CD4-positive, alpha-beta T cell treated with Interleukin-4 for 4 hours (primary cell): Measurements from ENCODE around the gene TSPAN15.

Source experiments
- DNase-seq: peaks from one replicate; pipeline ENCODE4 v3.0.0-alpha.2; 2020

TSPAN15 gene

DNA sequence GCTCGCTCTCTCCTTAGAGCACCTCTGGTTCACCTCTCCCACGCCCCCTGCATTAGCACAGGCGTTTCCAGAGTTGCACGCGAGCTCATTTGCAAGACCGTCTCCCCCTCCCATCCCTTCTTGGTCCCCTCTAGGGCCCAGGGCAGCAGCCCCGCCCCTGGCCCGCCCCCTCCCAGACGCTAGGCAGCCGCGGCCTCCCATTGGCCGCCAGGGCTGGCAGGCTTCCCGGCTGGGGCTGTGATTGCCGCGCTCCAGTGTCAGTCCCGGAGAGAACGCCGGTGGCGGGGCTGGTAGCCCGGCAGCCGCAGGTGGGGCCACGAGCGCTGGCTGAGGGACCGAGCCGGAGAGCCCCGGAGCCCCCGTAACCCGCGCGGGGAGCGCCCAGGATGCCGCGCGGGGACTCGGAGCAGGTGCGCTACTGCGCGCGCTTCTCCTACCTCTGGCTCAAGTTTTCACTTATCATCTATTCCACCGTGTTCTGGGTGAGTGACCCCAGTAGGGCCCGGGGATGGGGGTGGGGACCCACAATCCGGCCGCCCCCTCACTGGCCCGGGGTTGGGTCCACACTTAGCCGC is at the start of gene TSPAN15:
Gene TSPAN15, plus strand, starts transcription at position 257 of the 575 bp plus-strand sequence. Its CDS starts 130 bp downstream, at position 387.
- peak; percentile 82 for DNase-seq

DNA sequence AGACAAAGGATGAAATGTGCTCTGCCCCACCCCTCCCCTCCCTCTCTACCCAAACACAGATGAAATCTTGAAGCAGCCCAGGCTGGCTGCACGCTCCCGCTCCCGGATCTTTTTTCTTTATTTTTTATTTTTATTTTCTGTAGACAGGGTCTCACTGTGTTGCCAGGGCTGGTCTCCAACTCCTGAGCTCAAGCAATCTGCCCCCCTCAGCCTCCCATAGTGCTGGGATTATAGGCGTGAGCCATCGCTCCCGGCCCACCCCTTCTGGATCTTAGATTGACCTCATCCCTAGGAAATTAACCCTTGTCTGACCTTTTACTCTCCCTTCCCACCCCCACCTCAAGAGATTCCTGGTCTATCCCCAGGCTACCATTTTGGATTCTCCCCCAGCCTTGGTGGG is 48.9 kb upstream of the TSPAN15 start:
- no peak for DNase-seq

DNA sequence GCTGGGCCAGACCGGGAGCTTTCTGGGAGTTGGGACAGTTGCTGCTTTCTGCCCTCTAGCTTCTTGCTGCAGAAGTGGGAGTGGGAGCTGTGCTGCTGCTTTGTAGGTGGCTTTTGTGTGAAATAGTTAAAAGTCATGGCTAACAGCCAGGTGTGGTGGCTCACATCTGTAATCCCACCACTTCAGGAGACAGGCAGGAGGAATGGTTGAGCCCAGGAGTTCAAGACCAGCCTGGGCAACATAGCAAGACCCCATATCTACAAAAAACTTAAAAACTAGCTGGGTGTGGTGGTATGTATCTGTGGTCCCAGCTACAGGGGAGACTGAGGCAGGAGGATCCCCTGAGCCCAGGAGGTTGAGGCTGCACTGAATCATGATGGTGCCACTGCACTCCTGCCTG is 48.2 kb upstream of the TSPAN15 start:
- DNase-seq: no peak

DNA sequence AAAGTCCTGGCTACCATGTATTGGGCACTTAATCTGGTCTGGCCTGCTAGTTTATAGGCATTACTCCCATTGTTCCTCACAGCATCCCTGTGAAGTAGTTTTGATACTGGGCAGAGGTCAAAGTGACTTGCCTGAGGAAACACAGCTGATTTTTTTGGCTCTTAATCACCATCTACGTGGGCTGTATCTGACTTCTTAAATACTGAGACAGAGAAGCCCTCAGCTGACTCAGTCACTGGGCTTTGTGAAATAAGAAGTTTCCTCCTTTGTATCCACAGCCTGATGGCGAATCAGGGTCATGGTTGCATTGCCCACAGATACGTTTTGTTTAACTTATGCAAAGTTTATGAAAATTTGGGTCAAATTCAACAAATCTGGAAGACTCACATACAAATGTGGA is 47.7 kb upstream of the TSPAN15 start:
- no peak for DNase-seq

DNA sequence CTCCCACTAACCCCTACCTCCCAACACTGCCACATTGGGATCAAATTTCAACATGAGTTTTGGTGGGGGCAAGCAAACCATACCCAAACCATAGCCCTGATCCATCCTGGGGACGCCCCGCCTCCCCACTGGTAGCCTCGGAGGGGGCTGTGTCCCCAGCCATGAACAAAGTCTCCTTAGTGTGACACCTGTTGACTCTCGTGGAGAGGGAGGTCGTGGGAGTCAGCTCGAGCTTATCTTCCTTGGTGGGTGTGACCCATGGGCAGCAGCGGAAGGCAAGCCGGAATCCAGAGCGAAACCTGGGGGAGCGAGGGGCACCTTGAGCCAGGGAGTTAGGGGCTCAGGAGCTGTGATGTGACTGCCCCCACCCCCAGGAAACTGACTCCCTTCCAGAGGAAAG is 46.5 kb upstream of the TSPAN15 start:
- DNase-seq: no peak

DNA sequence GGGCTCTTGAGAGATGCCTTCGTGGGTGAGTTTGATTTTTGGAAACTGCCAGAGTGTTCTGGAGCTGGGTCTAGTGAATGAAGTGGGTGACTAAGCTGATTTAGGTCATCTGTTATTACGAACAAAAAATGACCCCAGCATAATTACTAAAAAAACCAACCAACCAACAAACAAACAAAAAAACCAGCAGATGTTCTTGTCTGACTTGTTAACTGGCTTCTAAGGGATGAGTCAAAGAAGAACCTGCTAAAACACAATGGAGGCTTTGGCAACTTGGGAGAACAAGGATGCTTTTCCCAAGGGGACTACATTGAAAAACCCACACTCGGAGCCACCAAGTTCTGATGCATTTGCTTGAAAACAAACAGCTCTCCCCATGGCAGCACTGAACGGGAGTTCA is 46.0 kb upstream of the TSPAN15 start:
- DNase-seq: no peak

DNA sequence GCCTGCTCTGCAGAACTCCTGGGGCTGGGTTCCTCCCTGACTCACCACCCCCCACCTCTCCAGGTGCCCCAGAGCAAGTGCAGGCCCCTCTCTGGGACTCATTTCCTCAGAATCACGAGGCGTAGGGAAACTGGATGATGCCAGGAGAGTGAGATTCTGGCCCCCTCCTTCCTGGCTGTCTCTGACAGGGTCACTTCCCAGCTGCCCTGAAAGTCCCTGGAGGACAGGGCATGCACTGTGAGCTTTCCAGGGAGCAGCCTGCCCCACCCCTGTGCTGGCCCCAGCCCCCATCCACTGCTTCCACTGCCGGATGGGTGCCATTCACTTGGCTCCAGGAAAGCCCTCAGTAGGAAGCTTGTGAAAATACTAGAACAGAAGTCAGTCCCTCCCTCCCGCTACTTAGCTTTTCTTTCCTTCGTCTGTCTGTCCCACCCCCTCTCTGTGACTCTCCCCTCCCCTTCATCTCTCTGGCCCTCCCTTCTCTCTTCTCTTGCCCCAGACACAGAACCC is 44.9 kb upstream of the TSPAN15 start:
- no peak for DNase-seq

DNA sequence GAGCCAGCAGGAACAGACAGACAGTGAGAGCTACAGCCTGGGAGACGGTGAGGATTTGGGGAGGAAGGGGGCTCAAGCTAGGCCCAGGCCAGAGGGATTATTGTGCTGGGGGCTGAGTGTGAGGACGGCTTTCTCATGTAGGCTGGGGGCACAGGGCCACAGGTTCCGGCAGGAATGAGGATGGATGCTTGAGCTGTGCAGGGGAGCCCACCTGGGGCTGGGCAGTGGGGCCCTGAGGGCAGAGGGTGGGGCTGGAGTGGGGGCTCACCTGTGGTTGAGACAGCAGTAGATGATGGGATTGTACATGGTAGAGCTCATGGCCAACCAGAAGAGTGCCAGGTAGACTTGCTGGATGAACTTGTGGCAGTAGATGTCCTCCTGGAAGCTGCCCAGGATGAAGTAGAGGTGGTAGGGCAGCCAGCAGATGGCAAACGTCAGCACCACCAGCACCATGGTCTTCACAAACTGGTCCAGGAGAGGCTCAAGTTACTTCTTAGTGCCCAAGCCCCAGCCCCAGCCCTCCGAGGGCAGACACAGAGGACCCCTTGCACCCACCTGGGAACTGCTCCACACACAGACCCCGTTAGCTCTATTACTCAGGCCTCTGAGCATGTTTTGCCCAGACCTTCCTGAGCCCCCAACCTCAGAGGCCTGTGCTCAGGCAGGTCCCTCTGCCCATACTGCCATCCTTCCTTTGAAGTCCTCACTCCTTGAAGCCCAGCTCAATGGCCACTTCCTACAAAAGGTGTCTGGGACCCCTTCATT is 44.3 kb upstream of the TSPAN15 start:
- no peak for DNase-seq

DNA sequence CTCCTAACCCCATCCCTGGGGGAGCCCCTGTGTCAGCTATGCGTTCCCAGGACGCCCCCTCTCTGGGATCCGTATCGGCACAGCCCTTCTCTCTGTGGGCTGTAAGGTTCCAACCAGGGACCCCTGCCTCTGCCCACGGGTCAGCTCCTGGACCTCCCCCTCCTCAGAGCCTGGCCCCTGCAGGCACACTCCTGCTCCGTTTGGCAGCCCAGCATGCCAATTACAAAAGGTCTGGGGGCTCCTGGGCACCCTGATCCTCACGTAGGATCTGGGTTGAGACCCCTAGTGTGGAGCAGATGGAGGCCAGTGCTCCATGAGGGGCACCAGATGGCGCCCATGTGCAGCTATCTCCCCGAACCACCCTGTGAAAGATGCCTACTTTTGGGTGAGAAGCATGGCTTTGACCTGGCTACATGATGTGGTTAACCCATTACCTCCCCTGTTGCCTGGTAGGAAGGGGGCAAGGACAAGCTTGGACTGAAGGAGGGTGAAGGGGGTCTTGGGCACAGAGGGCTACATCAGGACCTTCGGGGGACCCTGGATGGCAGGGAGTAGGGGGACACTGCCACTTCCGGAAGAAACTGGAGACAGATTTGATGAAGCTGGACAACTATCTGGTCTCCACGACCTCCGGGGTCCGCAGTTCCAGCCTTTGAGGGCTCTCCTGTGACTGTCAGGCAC is 43.5 kb upstream of the TSPAN15 start:
- peak; percentile 44 for DNase-seq

DNA sequence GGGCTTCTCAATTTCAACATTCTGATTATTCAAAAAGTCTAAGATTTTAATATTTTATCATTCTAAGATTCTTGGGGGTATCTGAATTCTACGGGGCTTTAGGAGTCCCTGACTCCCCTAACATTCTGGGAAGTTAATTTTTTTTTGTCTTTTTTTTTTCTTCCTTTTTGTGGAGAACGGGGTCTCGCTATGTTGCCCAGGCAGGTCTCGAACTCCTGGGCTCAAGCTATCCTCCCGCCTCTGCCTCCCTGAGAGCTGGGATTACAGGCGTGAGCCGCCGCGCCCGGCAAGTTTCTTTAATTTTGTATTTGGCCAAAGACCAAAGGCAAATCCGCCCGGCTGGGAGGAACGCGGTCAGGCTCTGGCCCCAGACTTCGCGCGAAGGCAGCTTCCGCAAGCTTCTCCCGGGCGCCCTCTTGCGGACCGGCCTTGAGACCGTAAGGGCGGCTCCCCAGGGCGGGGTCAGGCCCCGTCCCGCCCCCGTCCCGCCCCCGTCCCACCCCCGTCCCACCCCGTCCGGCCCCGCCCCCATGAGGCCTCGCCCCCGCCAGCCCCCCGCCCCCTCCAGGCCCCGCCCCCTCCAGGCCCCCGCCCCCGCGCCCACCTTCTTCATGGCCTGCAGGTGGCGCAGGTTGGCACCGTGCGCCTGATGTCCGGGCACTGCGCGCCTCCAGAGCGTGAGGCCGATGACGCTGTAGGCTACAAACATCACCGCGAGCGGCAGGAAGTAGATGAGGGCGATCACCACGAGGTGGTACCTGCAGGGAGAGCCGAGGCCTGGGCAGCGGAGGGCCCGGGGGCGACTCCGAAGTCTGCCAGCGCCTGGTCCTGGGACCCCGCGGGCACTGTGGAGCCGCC is 42.7 kb upstream of the TSPAN15 start:
- peak; percentile 91 for DNase-seq

DNA sequence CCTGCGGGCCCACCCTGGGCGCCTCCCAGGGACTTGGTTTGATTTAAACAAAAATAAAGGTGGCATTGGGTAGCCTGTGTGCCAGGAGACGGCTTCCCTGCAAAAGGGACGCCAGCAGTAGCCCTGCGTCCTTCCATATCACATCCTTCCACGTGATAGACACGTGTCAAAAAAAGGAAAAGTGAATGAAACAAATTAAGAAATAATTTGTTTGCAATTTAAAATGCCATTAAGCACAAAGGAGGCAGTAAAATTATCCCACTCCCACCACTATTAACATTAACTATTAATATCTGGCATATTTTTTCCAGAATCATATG is 42.1 kb upstream of the TSPAN15 start:
- no peak for DNase-seq

DNA sequence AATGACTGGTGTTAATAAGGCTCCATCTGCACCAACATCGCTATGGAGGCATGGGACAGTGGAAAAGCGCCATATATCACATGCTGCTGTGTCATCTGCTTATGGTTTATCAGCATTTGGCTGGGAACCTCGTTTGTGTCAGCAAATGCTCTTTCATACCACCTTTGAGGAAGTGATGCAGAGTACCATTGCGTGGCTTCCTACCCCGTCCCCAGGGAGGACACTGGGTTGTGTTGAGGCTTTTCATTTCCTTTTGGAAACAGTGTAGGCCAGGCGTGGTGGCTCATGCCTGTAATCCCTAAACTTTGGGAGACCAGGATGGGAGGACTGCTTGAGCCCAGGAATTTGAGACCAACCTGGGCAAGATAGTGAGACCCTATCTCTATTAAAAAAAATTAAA is 41.3 kb upstream of the TSPAN15 start:
- no peak for DNase-seq

DNA sequence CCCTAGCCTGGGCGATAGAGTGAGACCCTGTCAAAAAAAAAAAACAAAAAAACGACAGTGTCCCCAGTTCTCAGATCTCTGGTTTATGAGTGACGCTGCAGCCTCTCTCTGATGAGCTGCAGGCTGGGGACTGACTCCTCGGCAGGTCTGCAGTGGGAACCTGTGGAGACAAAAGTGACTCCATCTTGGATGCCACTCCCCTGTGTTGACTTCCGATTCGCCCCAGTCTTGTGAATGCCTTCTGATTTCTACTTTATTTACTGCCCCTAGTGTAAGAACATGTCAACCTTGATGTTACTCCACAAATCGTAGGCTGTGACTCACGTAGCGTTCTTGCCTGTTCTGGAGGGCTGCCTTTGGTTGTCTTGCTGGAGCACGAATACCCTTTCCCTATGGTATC is 40.8 kb upstream of the TSPAN15 start:
- no peak for DNase-seq

DNA sequence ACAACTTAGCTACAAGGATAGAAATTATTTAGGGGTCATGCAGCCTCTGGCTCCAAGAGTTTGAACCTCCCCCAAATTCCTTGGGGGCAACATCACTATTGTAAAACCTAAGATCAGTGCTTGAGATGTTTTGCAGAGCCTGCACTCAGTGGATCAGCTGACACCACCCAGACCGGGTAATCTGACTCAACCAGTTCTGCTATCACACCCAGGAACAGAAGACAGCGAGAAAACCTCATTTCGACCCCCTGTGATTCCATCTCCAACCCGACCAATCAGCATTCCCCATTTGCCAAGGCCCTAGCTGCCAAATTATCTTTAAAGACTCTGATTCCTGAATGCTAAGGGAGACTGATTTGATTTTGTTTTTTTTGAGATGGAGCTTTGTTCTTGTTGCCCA is 39.8 kb upstream of the TSPAN15 start:
- no peak for DNase-seq

DNA sequence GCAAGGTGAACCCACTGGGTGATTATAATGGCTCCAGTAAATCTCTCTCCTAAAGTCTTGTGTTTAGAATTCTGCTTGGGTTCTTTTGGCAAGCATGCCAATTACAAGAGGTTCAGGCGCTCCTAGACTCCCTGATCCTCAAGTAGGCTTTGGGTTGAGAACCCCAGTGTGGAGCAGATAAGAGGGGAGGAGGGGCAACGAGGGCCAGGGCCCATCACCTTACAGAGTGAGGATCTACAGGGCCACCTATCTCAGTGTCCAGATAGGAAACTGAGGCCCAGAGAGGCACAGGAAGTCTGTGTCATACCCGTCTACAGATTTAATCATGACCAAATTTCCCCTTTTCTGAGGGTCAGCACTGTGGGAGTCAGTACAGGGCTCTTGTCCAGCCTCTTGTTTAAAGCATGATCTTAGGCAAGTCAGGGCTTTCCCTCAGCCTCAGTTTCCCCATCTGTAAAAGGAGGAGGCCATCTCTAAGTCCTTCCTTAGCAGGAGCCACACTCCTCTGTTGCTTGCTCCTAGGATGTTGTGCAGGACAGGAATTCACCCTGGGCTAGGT is 39.0 kb upstream of the TSPAN15 start:
- no peak for DNase-seq

DNA sequence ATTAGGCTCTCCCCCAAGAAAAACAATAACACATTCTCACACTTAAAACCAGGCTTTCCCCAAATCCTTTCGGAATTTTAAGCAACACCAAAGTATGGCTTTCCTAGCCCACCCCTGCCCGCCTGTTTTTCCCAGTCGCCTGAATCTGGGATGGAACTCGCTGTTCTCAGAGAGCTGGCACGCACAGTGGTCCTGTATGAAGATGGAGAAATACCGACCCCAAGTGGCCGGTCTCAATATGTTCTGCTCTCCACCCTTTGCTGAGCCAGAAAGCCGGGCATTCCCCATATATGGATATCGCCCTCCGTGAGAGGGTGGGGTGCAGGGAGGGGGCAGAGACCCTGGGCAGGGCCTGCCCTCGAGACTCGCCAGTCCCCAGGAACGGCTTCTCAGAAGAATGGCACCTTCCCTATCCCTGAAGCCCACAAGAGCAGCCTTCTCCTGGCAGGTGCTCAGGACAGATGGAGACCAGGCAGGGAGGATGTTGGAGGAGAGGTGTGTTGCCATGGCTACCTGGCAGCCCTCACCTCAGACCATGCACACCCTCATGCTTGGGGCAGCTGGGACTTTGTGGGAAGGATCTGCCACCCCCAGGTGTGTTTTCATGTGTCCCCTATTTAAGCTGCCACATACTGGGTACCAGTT is 37.9 kb upstream of the TSPAN15 start:
- peak; percentile 36 for DNase-seq

DNA sequence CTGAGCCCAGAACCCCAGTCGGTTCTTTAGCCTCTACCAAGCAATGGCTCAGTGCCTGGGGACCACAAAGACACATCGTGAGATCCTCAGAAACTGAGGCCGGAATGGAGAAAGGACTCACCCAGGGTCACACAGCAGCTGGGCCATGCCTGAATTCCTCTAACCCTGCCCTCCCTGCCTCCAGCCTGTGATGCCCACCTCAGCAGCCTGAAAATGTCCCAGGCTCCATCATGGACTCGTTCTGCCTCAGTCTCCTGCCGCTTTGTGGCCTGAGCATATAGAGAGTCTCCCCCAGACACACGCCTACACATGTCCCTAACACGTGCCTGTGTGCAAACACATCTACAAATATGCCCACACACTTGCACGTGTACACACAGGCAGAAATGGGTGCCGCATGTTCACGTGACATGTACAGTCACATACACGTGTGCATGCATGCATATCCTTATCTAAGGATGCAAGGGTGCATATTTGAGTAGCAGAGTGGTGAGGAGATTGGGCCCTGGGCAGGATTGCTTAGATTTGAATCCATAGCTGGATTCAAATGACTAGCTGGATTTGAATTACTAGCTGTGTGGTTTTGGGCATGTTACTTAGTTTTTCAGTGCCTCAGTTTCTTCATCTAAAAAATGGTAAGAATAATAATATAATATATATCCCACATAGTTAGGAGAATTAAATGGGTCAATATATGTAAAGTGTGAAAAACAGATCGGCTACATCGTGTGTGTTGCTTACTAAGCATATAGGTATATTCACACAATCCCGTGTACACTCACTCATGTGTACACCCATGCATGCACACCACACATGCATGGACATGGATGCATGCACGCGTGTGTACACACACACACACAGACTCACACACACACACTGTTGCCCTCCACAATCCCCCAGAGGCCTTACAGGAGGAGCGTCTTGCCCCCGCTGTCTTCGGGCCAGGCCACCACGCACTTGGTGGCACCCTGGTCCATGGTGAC is 36.9 kb upstream of the TSPAN15 start:
- no peak for DNase-seq

DNA sequence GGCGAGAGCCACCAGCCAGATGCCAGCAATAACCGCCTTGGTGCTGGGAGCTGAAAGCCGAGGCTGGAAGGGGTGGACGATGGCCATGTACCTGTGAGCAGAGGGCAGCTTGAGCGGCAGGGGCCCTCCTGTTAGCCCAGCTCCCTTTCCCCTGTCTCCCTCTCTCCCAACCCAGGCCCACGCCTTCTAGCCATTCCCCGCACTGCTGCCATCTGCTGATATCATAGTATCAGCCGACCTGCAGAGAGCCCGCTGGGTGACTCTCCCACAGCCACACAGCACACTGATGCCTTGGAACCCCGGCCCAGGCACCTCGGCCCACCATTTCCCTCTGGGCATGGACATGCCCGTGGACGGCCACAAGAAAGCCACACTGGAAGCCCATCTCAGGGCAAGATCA is 36.2 kb upstream of the TSPAN15 start:
- DNase-seq: no peak

DNA sequence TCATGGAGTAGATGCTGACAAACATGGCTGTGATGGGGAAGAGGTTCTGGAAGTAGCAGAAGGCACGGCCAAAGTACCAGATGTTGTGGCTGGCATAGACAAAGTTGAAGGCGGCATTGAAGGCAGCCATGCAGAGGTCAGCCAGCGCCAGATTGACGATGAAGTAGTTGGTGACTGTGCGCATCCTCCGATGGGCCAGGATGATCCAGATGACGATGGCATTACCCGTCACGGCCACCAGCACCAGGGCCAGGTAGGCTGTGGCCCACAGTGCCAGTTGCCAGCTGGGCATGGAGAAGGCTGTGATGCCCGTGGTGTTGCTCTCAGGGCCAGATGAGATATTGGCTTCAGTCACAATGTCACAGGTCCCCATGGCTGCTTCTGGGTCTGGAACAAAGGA is 35.3 kb upstream of the TSPAN15 start:
- DNase-seq: no peak

DNA sequence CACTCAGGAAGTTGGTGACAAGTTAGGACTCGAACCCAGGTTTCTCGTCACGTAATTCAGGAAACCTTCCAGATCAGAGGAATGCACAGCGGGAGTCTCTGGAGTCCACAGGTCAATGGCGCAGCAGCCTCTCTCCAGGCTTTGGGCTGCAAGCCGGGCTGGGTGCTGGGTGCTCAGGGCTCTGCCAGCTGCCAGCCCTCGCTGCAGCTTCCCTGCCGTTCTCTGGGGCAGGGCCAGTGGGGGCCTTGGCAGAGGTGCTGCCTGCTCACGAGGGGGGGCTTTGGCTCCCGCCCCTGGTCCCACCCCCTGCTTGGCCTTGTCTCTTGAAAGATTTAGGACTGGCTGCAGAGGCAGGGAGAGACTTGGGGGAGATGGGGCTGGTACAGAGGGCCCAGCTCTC is 34.6 kb upstream of the TSPAN15 start, which contains the start of gene TACR2:
Gene TACR2, minus strand, starts transcription at position 224 of the 400 bp plus-strand sequence. CDS start 595 bp downstream, outside the sequence.
- no peak for DNase-seq

DNA sequence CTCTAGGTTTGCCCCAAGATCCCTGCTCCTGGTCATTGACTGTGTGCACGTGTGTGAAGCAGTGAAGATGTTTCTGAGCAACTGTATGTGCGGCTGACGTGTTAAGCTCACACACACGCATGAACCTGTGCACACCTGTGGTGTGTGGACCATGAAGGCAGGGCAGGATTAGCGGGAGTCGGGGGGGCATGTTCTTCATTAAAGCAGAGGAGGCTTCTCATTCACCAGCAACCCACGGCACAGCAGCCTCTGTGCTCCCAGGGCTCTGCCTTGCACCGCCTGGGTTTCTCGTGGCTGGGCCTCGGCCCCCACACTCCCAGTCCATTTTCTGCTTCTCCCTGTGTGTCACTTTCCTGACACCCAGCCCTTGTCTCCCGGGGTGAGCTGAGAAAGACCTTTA is 33.7 kb upstream of the TSPAN15 start:
- no peak for DNase-seq
